Adipose tissue (tissue), 3 donors: ENCODE data around the gene DLG4. TPM values are rescaled to one million over a fixed set of nuclear protein-coding genes. Genes with fewer than 3 reads are reported as not detected.
A peak's percentile ranks its signal among the peaks of the same experiment; 100 is the strongest.
"Not testable (repeated sequence)": the region's sequence is repeated elsewhere in the genome, so short reads cannot be mapped to it uniquely, and the experiment has no call there.

Source experiments
- H3K27ac ChIP-seq: one replicate; pipeline ENCODE4 v1.5.1; 2013; ENCODE audit warnings: low read depth, low read length
- WGBS, 3 donors: extraction: QIAGEN DNeasy Blood & Tissue Kit; methylation state at CpG; one replicate each; pipeline ENCODE4 v1.1.7; 2013; 5-methylcytosine and 5-hydroxymethylcytosine counted together
- polyA plus RNA-seq, 3 donors: library from polyadenylated mRNA; stranded (reverse); fragments of 200-250 nt; gene quantifications; one replicate each; pipeline ENCODE4 v1.2.3, GENCODE V29; 2013
- donor health status: healthy with polysubstance abuse.
- donor health status: Bipolar disorder and iron deficiency.
- donor health status: healthy.

DLG4 gene
- polyA plus RNA-seq, 3 donors: 3.3 to 26.3 (median 5.5) TPM

DNA sequence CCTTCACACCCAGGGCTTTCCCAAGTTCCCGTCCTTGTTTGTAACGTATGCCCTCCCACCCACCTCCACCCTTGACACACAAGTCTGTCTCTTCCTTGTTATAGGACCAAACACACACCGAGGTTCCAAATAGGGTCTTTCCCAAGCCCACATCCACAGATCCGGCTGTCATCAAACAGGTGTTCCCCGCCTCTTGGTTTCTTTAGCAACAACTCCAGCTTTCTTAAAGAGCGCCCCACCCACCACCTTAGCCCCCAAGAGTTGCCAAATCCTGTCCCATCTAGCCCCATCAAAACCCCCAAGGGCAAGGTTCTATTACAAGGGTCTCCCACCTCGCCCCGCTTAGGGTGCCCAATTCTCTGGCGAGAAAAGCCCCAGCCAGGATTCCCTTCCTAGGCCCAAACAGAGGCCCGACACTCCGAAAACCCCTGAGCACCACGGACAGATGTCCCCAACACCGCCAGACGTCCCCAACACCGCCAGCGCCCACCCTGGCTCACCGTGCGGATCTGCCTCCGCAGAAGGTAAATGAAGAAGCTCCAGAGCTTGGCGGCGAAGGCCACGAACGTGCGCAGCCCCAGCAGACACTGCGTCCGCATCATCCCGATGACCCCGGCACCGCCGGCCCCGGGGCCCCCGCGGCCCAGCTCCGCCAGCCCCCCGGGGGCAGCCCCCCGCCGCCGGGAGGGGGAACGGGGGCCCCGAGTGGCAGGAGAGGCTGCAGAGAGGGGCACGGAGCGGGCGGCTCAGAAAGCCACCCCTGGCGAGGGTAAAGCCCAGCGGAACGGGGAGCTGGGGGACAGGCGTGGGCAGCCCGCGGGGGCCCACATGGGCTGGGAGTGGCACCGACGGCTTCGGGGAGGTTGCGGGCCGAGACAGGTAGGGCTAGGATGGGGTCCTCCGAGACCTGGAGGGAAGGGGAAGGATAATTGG is 31.3 kb upstream of the DLG4 start:
- 0 to 1% (median 0%) methylated on average over 53 to 55 of the region's 55 CpGs for WGBS, 3 donors

DNA sequence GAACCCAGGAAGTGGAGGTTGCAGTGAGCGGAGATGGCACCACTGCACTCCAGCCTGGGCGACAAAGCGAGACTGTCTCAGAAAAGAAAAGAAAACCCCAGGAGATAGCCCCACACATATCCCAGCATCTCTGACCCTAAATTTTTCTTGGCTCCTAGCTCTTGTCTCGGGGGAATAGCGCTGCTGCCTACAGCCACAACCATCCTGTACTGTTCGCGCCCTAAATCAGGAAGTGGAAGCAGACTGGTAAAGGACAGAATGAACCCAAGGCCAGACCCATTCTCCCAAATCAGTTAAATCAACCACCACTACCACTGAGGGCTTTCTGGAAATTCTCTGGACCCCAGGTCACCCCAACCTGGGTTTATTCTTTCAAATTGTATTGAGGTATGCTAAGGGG is 30.2 kb upstream of the DLG4 start:
- H3K27ac ChIP-seq: no peak overlapping the region
- 69 to 85% (median 69%) methylated on average over 7 of the region's 7 CpGs for WGBS, 3 donors

More for the DNA sequence above, 31.3 kb upstream of the DLG4 start:
- no peak overlapping the region for H3K27ac ChIP-seq

DNA sequence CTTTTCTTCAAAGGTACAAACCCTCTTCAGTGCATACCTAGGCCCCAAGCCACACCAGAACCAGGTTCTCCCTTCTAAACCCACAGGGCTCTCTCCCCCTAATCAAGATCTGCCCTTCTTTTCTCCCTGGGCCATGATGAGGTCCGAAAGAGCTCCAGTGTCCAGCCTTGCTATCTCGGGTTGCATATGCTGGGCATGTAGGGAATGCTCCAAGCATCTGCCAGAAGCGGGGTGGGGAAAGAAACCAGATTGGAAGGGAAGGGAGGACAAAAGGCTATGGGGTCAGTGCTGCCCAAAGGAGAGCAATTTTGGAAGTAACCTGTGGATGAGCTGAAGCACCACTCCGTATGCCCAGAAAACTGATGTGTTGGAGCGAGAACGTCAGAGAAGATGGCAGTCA is 29.6 kb upstream of the DLG4 start:
- H3K27ac ChIP-seq: no peak overlapping the region
- 83 to 85% (median 84%) methylated on average over 6 of the region's 6 CpGs for WGBS, 3 donors

DNA sequence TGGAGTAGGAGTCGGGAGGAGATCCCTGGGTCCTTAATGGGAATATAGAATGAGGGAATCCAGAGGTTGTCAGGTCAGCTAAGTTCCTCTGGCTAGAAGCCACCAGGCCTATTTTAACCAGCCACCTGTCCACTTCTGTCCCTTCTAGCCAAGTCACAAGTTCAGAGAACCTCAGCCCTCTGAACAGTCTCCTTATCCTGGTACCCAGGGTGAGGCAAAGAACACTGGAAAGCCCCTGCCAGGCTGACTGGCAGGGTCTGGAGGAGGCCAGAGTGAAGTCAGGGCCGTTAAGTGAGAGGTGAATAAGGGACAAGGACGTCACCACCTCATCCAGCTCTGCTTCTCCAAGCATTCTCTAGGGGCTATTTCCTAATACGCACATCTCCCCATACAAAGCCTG is 29.2 kb upstream of the DLG4 start:
- H3K27ac ChIP-seq: no peak overlapping the region
- 64 to 78% (median 68%) methylated on average over 4 of the region's 4 CpGs for WGBS, 3 donors

DNA sequence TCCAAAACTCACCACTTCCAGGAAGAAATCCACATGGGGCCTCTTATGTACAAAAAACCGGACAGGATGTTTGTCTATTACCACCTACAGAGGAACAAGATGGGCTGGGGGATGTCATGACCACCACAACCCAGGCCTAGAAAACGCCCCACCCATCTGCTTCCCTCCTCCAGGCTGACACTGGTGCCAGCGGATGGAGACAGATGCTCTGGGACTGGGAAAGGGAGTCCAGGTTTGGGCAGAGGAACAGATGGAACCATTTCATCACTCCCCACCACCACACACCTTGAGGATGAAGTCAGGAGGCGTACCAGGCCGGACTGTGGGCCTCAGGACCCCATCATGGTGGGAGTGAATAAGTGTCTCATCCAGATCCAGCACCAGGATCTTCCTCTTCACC is 27.1 kb upstream of the DLG4 start:
- H3K27ac ChIP-seq: no peak overlapping the region
- WGBS, 3 donors: 87 to 93% (median 91%) methylated on average over 5 of the region's 5 CpGs

DNA sequence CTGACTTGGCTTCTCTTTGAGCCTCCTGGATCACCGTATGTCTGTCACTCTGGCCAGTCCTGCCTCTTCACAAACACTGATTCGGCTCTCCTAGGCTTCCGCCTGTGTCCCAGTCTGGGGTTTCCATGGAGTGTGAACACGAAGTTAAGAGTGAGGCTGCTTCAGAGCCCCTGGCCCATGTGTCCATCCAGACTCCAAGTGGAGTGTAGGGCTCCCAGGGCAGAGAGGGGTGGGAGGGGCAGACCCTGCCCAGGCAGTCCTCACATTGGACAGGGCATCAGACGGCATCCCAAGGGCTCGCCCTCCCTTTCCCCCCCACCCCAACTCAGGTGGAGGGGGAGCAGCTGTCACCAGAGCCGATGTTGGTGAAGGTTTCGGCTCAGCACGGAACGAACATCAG is 24.2 kb upstream of the DLG4 start:
- WGBS, 3 donors: 61 to 87% (median 84%) methylated on average over 10 of the region's 10 CpGs
- H3K27ac ChIP-seq: not testable (repeated sequence)

DNA sequence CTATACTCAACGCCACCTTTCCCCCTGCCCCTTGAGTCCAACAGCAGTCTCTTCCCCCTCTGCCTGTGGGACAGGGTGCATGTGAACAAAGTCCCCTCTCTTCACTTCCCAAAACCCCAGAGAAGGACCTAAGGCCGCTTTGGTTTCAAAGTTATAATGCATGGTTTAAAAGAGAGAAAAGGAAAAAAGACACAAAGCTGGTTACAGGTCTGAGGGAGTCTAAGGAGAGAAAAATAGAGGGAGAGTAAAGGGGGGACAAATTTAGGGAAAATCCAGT is 23.8 kb upstream of the DLG4 start:
- 24 to 49% (median 37%) methylated on average over 2 of the region's 2 CpGs for WGBS, 3 donors
- peak overlapping the region; percentile 77 for H3K27ac ChIP-seq

DNA sequence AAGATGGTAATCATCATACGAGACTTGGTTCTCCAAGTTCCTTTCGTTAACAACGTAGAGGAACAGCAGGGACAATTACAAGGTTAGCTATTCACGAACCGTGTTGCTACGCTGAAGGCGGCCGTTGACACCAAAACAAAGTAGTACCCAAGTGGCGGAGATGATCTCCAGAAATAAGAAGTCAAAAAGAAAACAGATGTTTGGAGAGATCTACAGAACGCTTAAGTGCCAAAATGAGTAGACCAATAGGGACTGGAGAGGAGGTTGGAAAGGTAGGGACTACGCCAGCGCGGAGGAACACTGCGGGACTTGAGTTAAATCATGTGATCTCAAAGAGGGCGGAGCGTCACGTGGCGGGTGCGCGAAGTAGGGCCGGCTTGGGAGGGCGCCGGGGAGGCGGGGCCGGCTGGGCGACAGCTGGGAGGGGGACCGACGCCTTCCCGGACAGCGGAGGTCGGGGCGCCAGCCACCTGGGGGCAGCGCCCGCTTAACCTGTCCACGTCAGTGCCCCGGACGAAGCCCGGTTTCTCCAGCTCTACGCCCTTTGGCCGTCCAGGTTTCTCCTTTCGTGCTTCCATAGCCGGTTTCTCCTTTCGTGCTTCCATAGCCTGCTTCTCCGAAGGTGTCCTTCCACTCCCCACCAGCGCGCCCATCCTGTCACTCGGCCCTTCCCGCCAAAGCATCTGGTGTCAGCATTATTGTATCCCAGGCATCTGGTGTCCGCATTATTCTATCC is 23.2 kb upstream of the DLG4 start:
- H3K27ac ChIP-seq: peak overlapping the region; percentile 84
- 1% methylated on average over 49 of the region's 49 CpGs for WGBS, 3 donors

DNA sequence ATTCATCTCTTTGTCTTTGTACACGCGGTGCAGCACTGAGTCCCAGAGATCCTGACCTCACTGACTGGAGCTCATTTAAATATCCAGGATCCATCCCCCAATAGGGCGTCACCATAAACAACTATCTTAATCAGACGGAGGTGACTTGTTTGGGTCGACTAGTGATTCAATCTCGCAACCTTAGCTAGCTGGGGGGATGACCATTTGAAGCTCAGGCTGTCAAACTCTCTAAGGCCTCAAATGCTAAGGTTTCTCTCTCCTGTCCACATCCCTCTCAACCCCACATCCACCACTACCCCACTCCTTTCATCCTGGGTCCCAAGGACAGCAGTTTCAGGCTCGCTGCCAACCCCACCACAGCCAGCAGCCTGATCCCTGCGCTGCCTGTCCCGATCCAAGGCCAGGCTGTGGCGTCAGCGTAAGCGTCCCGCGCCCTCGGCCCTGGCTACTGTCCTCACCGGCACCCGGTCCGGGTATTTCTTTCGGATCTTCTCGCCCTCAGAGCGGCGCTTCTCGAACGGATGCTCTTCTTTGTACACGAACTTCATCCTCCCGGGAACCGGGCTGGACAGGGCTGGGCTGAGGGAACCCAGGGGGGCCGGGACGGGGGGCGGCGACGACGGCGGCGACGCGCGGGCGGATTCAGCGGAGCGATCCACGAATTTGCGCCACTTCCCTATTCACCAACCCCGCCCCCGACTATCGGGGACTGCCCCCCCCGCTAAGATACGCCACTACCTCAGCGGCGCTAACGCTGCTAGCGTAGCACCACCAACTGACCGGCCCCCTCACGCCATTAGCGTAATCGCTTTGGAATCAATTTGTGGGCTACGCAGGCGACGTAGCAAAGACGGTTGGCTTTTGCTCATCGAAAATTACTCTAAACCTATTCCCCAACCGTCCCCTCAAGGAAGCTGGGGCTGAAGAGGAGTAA is 22.4 kb upstream of the DLG4 start, which contains the start of gene GABARAP:
GABARAP (minus strand) TSS at position 667 of the 934 bp plus-strand sequence; CDS start at position 548, 119 bp downstream.
- peak within 1 kb of the TSS; percentile 84 for H3K27ac ChIP-seq
- WGBS, 3 donors: 0 to 1% (median 0%) methylated on average over 59 to 62 of the region's 62 CpGs

DNA sequence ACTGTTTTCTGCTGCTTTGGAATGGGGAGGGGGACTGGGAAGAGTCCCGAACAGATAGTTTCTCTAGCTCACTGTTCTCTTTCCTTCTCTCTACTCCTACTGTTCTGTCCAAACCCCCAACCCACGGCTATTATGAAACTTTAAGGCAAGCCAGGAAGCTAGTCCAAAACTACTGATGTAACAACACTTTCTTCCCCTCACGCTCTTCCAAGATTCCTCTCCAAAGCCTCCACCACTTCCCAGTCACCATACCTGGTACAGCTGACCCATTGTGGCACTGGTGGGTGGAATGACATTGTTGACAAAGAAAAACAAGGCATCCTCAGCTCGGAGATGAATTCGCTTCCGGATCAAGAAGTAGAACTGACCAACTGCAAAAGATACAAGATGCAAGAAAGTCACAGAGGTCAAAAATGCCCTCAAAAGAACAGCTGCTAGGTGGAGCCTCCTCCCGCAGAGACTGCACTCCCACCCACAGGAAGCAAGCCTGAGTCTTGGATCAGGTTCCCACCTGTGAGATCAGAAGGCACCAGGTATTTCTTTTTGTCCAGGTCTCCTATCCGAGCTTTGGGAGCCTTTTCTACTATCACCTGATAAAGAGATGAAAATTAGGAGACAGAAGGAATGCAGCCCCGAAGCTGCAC is 21.6 kb upstream of the DLG4 start:
- 25 to 30% (median 25%) methylated on average over 9 of the region's 9 CpGs for WGBS, 3 donors
- no peak overlapping the region for H3K27ac ChIP-seq

DNA sequence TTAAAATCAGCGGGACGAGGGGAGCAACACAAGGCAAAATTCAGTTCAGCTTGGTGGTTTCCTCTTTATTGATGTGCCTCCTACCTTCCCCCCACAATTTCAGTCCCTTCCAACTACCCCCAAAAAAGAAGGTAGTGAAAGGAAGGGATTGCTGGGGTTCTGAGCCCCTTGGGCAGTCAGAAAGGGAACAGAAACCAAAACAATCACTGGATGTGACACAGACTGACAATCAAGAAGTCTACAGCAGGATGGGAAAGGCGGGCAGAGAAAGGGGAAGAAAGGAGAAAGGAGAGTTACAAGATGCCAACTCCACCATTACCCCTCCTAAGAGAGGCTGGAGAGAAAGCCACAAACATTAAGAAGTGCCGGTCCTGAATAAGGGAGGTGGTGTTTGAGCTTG is 20.7 kb upstream of the DLG4 start:
- 49 to 66% (median 52%) methylated on average over 4 of the region's 4 CpGs for WGBS, 3 donors
- H3K27ac ChIP-seq: no peak overlapping the region

DNA sequence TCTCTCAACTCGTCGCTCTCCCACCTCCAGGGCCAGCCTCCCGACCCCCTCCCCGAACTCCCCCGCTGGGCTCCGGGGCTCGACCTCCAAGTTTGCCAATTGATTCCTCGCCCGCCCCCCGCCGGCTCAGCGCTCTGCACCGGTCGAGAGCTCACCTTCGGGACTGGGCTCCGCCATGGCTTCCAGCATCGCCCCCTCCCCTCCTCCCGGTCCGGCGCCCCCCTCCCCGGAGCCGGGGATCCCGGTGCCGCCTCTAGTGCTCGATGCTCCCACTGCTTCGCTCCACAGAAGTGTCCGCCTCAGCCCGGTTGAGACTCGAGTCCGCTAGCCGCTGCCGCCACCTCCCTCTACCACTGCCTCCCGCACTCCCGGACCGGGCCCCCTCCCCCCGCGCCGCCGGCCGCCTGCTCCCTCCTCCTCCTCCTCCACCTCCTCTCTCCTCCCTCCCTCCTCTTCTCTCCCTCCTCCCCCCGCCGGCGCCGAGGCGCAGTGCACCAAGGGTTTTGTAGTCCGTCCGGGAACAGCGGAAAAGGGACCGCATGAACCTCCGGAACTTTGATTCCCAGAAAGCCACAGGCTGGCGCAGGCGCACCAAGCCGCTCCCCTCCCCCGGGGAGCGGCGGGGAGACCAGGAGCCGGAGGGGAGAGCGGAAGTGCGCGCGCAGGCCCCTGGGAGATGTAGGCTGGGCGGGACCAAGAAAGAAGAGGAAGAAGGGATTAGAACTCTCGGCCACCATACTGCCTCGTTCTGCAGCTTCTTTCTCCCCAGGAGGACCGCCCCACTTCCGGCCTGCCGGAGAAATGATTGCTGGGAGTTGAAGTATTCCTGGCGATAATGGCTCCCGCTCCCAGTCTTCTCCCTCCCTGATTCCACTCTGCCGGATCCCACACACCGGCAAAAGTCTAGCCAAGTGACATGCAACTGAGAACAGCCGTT is 19.7 kb upstream of the DLG4 start, which contains the start of gene PHF23:
PHF23 (minus strand) TSS at position 367 of the 937 bp plus-strand sequence; CDS start at position 189, 178 bp downstream.
- peak within 1 kb of the TSS; percentile 80 for H3K27ac ChIP-seq
- 0 to 1% (median 0%) methylated on average over 49 to 72 of the region's 72 CpGs for whole genome bisulfite sequencing, 3 donors

DNA sequence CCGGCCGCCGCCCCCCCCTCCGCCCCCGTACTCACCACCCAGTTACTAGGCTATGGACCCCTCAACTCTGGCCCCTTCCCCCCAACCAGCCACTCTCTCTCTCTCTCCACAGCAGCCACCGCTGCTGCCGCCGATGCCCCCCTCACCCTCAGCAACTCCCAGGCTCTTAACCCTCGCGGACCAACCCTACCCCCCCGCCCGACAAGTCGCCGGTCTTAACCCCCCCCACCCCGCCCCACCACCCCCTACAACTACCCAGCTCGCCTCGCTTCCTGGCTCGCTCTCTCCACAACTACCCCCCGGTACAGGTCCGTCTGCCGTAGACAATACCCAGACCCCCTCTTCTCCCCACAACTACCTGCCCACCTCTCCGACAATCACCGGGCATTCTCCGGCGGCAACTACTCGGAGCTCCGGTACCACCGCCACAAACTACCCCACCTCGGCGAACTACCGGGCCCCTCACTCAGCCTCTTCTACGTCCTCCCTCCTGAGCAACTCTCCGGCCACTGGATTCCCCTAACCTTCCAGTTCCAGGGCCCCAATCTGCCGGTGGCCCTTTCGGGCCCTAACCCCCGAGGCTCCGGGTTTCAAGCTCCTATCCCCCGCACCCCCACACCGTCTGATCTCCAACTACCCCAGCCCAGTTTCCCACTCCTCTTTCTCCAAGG is 18.9 kb upstream of the DLG4 start:
- 0% methylated on average over 20 to 39 of the region's 39 CpGs for WGBS, 3 donors
- peak overlapping the region; percentile 80 for H3K27ac ChIP-seq

DNA sequence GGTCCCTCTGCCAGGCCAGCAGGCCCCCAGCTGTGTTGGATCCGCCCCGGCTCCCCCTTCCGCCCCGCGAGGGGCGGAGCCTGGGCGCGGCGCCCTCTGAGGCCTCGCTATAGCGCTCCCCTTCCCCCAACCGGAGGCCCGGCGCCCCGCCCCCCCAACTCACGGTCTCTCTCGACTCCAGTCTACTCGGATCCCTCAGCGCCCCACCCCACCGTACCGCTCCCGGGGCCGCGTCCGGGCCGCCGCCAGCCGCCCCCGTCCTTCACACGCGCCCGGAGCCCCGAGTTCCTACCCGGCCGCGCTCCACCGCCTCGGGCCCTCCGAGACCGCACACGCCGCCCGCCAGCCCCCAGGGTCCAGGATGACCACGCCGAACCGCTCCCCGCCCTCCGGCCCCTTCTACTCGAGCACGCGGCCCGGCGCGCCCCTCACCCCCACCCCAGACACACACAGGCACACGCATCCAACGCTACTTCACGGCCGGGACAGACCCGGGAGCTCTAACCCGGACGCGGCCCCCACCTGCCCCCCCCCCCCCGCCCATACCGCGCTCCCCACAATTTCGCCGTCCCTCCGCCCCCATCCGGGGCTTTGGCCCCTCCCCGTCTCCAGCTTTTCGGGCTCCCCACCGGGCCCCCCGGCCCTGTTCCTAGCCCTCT is 18.3 kb upstream of the DLG4 start:
- WGBS, 3 donors: 1% methylated on average over 37 to 66 of the region's 73 CpGs
- H3K27ac ChIP-seq: peak overlapping the region; percentile 32

DNA sequence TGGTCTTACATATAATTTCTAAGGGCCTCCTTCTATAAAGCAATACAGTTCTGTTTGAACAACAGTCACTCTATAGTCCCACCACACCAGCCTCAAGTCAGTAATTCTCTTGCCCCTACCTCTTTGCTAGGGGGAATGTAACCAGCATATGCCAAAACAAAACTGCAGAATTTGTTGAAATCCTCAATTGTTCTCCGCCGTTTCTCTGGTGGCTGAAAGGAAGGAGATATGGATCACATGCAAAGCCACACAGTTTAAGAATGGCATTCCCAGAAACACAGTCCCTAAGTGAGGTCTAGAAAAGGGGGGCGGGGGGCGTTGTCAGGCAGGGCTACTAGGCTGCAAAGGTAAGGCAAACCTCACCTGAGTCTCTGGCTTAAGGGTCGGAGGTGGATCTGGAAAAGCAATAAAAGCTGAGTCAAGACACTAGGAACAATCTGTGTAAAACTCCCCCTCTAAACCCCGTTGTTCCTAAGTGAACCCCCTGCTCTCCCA is 17.7 kb upstream of the DLG4 start:
- peak overlapping the region; percentile 32 for H3K27ac ChIP-seq
- 16 to 26% (median 22%) methylated on average over 6 of the region's 6 CpGs for WGBS, 3 donors

DNA sequence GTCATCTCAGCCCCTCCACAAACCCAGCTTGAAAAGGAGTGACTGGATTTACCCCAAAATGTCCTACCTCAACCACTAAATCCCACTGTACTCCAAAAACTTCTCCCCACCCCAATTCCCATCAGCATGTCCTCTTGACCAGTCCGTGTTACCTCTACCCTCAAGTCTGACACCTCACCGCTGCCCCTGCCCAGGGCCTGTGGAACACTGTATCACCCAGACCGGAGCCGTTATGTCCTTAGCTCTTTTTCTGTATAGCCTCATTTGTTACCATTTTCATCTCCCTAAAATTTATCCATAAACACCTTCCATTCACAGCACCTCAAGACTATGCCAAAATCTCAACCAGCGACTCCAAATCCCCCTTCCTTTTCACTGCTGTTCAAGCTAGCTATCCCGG is 17.2 kb upstream of the DLG4 start:
- 85 to 91% (median 87%) methylated on average over 6 of the region's 6 CpGs for WGBS, 3 donors
- H3K27ac ChIP-seq: no peak overlapping the region
